DND-41 (cell line): ENCODE data around the gene FBXW5.

Experiments
- EZH2 ChIP-seq: IDR thresholded peaks from 3 replicates; pipeline ENCODE4 v1.6.1; 2012; ENCODE audit warnings: borderline replicate concordance, low read depth, mild to moderate bottlenecking, moderate library complexity, low read length, inconsistent platforms; ENCODE audit not compliant: severe bottlenecking
- TF ChIP-seq, protein P1 (sequence below): IDR thresholded peaks from 2 replicates; pipeline ENCODE4 v1.5.1; 2012; ENCODE audit warnings: borderline replicate concordance, low read length, moderate library complexity, mild to moderate bottlenecking; ENCODE audit not compliant: poor library complexity, severe bottlenecking; ENCODE audit errors: extremely low read depth

DNA sequence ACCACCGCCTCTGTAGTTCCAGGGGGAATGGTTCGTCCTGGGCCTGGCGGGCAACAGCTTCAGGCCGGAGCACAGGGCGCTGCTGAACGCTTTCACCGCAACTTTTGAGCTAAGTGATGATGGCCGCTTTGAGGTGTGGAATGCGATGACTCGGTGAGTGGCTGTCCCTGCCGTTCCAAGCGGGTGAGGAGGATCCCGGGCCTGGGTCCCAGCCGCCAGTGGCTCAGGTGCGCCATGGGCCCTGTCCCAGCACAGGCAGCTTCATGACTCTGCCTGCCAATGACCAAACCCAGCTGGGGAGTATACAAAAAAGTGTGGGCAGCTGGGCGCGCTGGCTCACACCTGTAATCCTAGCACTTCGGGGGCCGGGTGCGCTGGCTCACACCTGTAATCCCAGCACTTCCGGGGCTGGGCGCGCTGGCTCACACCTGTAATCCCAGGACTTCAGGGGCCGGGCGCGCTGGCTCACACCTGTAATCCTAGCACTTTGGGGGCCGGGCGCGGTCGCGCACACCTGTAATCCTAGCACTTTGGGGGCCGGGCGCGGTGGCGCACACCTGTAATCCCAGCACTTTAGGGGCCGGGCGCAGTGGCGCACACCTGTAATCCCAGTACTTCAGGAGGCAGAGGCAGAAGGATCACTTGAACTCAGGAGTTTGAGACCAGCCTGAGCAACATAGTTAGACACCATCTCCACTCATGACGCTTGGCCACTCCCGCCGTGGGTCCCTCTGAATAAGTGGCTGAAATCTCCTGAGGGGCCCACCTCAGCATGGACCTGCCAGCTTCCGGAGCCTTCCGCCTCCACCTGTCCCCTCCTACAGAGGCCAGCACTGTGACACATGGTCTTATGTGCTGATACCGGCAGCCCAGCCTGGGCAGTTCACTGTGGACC lies 8.6 kb upstream of the FBXW5 start:
- TF ChIP-seq, protein P1, sequence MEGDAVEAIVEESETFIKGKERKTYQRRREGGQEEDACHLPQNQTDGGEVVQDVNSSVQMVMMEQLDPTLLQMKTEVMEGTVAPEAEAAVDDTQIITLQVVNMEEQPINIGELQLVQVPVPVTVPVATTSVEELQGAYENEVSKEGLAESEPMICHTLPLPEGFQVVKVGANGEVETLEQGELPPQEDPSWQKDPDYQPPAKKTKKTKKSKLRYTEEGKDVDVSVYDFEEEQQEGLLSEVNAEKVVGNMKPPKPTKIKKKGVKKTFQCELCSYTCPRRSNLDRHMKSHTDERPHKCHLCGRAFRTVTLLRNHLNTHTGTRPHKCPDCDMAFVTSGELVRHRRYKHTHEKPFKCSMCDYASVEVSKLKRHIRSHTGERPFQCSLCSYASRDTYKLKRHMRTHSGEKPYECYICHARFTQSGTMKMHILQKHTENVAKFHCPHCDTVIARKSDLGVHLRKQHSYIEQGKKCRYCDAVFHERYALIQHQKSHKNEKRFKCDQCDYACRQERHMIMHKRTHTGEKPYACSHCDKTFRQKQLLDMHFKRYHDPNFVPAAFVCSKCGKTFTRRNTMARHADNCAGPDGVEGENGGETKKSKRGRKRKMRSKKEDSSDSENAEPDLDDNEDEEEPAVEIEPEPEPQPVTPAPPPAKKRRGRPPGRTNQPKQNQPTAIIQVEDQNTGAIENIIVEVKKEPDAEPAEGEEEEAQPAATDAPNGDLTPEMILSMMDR, result no peak
- TF ChIP-seq EZH2, result no peak
